Liver (tissue), 9 donors: ENCODE data around the gene EIF1B. TPM values are rescaled to one million over a fixed set of nuclear protein-coding genes. Genes with fewer than 3 reads are reported as not detected.

Source experiments
- DNase-seq: peaks from one replicate; pipeline ENCODE4 v3.0.0-alpha.2; 2017; ENCODE audit warnings: low spot score
- H3K27ac ChIP-seq, 2 donors: one replicate each; pipeline ENCODE4 v1.7.0; 2013; ENCODE audit warnings: inconsistent platforms in 2 of 2, low read length in 2 of 2, control low read depth in 1 of 2, low read depth in 1 of 2, mild to moderate bottlenecking in 1 of 2
- H3K27me3 ChIP-seq, 4 donors: one replicate each; pipeline versions ENCODE4 v1.6.1 to v1.7.0; 2013; ENCODE audit warnings: low read length in 3 of 4, inconsistent platforms in 1 of 4, mild to moderate bottlenecking in 1 of 4, moderate library complexity in 1 of 4; ENCODE audit not compliant: control insufficient read depth in 4 of 4, insufficient read depth in 4 of 4
- H3K36me3 ChIP-seq, 4 donors: one replicate each; pipeline versions ENCODE4 v1.6.1 to v1.7.0; 2013; ENCODE audit warnings: low read length in 3 of 4, mild to moderate bottlenecking in 3 of 4, low read depth in 1 of 4, moderate library complexity in 1 of 4; ENCODE audit not compliant: control insufficient read depth in 4 of 4, insufficient read depth in 3 of 4
- H3K4me1 ChIP-seq, 4 donors: one replicate each; pipeline versions ENCODE4 v1.6.1 to v1.7.0; 2013; ENCODE audit warnings: low read length in 3 of 4, mild to moderate bottlenecking in 3 of 4, moderate library complexity in 1 of 4; ENCODE audit not compliant: control insufficient read depth in 4 of 4, insufficient read depth in 4 of 4
- H3K4me3 ChIP-seq, 3 donors: one replicate each; pipeline versions ENCODE4 v1.6.1 to v1.7.0; 2013; ENCODE audit warnings: low read length in 3 of 3, control low read depth in 1 of 3, low read depth in 1 of 3, mild to moderate bottlenecking in 1 of 3
- H3K9ac ChIP-seq, 2 donors: one replicate each; pipeline ENCODE4 v1.7.0; 2013; ENCODE audit warnings: low read length in 2 of 2, mild to moderate bottlenecking in 2 of 2, moderate library complexity in 2 of 2, control low read depth in 1 of 2, low read depth in 1 of 2
- H3K9me3 ChIP-seq, 4 donors: one replicate each; pipeline versions ENCODE4 v1.6.1 to v1.7.0; 2013; ENCODE audit warnings: low read length in 3 of 4; ENCODE audit not compliant: control insufficient read depth in 4 of 4
- EGR1 ChIP-seq, 2 donors: IDR thresholded peaks; 2 replicates each; pipeline ENCODE4 v1.6.1; 2016 to 2018; ENCODE audit warnings: antibody characterized with exemption in 2 of 2, low read depth in 2 of 2
- FOXA1 ChIP-seq: IDR thresholded peaks from 2 replicates; pipeline ENCODE4 v1.6.1; 2016; ENCODE audit warnings: antibody characterized with exemption
- FOXA2 ChIP-seq: IDR thresholded peaks from 2 replicates; pipeline ENCODE4 v1.6.1; 2016; ENCODE audit warnings: antibody characterized with exemption
- GABPA ChIP-seq, 2 donors: IDR thresholded peaks in 1 of 2; conservative IDR thresholded peaks in 1 of 2; 2 replicates each; pipeline ENCODE4 v1.6.1; 2016; ENCODE audit warnings: antibody characterized with exemption in 2 of 2, mild to moderate bottlenecking in 1 of 2, moderate library complexity in 1 of 2
- NR2F2 ChIP-seq: IDR thresholded peaks from 2 replicates; pipeline ENCODE4 v1.6.1; 2016; ENCODE audit warnings: antibody characterized with exemption
- REST ChIP-seq: IDR thresholded peaks from 2 replicates; pipeline ENCODE4 v1.6.1; 2016; ENCODE audit warnings: antibody characterized with exemption, mild to moderate bottlenecking
- TAF1 ChIP-seq: conservative IDR thresholded peaks from 2 replicates; pipeline ENCODE4 v1.6.1; 2016; ENCODE audit warnings: antibody characterized with exemption, mild to moderate bottlenecking
- YY1 ChIP-seq: IDR thresholded peaks from 2 replicates; pipeline ENCODE4 v1.6.1; 2016; ENCODE audit warnings: antibody characterized with exemption, mild to moderate bottlenecking
- WGBS: extraction: QIAGEN DNeasy Blood & Tissue Kit; methylation state at CpG from one replicate; pipeline ENCODE4 v1.1.7; 2013; 5-methylcytosine and 5-hydroxymethylcytosine counted together
- polyA plus RNA-seq, 2 donors: library from polyadenylated mRNA; stranded (reverse) in 1 of 2; unstranded in 1 of 2; fragments of 200-250 nt in 1 of 2; fragments of >200 nt in 1 of 2; fragmentation: Nextera tagmentation in 1 of 2; extraction: Ambion mirVana in 1 of 2; gene quantifications; one replicate each; pipeline versions ENCODE4 v1.2.1 to v1.2.3, GENCODE V29; 2013 to 2015
- total RNA-seq, 2 donors: library from RNA; depleted of rRNA; stranded (reverse); fragments of >200 nt; gene quantifications; one replicate each; pipeline ENCODE4 v1.2.3, GENCODE V29; 2014
- TF ChIP-seq, protein P1 (sequence below): IDR thresholded peaks from 2 replicates; pipeline ENCODE4 v1.6.1; 2016; ENCODE audit warnings: antibody characterized with exemption
- TF ChIP-seq, protein P2 (sequence below): fragments of 150-350 bp; IDR thresholded peaks from 2 replicates; pipeline ENCODE4 v1.5.1; 2017; ENCODE audit warnings: improper control_type of control experiment, low read depth, low read length; ENCODE audit not compliant: missing input control
- TF ChIP-seq, protein P3 (sequence below): IDR thresholded peaks from 2 replicates; pipeline ENCODE4 v1.6.1; 2016; ENCODE audit warnings: antibody characterized with exemption
- donor health status: healthy.
- donor health status: healthy.
- donor health status: healthy.
- donor health status: healthy.
- donor health status: healthy.

Gene EIF1B
- total and polyA plus RNA-seq, 4 donors, result 10.9 to 33.8 (median 27.8) TPM

- TF ChIP-seq FOXA1 (no peak), NR2F2 (no peak)
Observed at GRCh38 chr3:40290396-40290795, 19.1 kb upstream of the EIF1B start (continued).

DNA sequence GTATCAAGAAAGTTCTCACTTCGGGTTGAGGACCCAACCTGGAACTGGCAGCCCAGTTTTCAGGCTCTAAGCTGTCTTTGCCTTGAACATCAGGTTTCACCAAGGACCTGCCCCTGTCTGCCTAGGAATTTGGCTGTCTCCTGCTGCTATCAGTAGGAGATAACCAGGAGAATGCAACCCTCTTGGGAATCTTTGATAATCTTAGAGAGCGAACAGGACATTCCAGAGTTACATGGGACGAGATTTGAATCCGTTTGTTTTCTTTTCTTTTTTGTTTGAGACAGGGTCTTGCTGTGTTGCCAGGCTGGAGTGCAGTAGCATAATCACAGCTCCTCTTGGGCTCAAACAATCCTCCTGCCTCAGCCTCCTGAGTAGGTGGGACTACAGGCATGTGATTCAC, 18.0 kb upstream of the EIF1B start:
- H3K4me1 ChIP-seq, result no peaks in the 10 kb centered on the region
- no peak overlapping the region for H3K9ac ChIP-seq
- H3K4me3 ChIP-seq, result no peak overlapping the region
- no peak overlapping the region for H3K27ac ChIP-seq
- peaks cover 0 to 6% (median under 1%) of the 10 kb centered on the region in 4 donors for H3K36me3 ChIP-seq
- H3K9me3 ChIP-seq, result no peaks in the 10 kb centered on the region
- DNase-seq, result no peak
- H3K27me3 ChIP-seq, result no peaks in the 10 kb centered on the region
- TF ChIP-seq, protein P1, sequence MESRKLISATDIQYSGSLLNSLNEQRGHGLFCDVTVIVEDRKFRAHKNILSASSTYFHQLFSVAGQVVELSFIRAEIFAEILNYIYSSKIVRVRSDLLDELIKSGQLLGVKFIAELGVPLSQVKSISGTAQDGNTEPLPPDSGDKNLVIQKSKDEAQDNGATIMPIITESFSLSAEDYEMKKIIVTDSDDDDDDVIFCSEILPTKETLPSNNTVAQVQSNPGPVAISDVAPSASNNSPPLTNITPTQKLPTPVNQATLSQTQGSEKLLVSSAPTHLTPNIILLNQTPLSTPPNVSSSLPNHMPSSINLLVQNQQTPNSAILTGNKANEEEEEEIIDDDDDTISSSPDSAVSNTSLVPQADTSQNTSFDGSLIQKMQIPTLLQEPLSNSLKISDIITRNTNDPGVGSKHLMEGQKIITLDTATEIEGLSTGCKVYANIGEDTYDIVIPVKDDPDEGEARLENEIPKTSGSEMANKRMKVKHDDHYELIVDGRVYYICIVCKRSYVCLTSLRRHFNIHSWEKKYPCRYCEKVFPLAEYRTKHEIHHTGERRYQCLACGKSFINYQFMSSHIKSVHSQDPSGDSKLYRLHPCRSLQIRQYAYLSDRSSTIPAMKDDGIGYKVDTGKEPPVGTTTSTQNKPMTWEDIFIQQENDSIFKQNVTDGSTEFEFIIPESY, result no peak
- TF ChIP-seq TAF1, result no peak
- no peak for TF ChIP-seq GABPA (IDR thresholded peaks at IDR 0.05 in 1 of 2, conservative IDR thresholded peaks at IDR 0.05 in 1 of 2)
- TF ChIP-seq YY1, result no peak
- TF ChIP-seq, protein P2, sequence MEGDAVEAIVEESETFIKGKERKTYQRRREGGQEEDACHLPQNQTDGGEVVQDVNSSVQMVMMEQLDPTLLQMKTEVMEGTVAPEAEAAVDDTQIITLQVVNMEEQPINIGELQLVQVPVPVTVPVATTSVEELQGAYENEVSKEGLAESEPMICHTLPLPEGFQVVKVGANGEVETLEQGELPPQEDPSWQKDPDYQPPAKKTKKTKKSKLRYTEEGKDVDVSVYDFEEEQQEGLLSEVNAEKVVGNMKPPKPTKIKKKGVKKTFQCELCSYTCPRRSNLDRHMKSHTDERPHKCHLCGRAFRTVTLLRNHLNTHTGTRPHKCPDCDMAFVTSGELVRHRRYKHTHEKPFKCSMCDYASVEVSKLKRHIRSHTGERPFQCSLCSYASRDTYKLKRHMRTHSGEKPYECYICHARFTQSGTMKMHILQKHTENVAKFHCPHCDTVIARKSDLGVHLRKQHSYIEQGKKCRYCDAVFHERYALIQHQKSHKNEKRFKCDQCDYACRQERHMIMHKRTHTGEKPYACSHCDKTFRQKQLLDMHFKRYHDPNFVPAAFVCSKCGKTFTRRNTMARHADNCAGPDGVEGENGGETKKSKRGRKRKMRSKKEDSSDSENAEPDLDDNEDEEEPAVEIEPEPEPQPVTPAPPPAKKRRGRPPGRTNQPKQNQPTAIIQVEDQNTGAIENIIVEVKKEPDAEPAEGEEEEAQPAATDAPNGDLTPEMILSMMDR, result no peak
- no peak for TF ChIP-seq FOXA2
- WGBS, result 93% methylated on average over 4 of the region's 4 CpGs

DNA sequence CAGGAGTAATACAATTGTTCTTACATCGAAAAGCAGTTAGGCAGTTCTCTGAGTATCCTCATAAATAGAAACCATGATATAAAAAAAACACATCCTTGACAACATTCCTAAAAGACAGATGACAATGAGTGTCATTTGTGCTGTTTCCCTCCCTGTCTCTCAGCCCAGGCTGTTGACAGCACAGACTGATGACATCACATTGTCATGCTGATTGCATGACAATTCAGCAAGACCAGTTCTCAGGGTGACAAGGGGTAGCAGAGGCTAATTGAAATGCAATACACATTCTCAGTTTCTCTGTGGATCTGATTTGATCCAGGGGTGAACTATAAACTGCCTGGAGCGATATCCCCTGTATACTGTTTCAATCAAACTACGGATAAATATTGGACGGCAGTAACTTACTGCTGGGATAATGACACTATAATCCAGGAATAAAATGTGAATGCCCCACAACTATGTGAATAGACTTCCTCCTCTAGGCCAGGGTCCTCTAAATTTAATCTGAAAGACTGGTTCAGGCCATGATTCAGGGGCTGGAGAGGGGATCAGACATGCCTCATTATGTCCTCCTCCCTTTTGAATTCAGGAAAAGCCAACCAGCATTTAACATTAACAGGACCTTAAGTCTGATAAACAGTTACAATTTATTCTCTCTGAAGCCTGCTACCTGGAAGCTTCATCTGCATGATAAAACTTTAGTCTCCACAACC, 16.7 kb upstream of the EIF1B start:
- WGBS, result 81% methylated on average over 4 of the region's 4 CpGs
- H3K36me3 ChIP-seq, result peaks cover 0 to 6% (median under 1%) of the 10 kb centered on the region in 4 donors
- no peak overlapping the region for H3K27ac ChIP-seq

More for the DNA sequence above, 16.7 kb upstream of the EIF1B start:
- Histone ChIP-seq H3K9me3 (no peaks in the 10 kb centered on the region), H3K9ac (no peak overlapping the region), H3K4me1 (no peaks in the 10 kb centered on the region), H3K27me3 (no peaks in the 10 kb centered on the region), H3K4me3 (no peak overlapping the region)
- no peak for DNase-seq
- TF ChIP-seq EGR1 (IDR thresholded peaks at IDR 0.05; ENCODE audit: low read depth in 2 of 2), result no peak
- no peak for TF ChIP-seq FOXA1
- TF ChIP-seq, protein P3, sequence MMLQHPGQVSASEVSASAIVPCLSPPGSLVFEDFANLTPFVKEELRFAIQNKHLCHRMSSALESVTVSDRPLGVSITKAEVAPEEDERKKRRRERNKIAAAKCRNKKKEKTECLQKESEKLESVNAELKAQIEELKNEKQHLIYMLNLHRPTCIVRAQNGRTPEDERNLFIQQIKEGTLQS, result no peak
- TF ChIP-seq NR2F2, result no peak
- no peak for TF ChIP-seq REST
- no peak for TF ChIP-seq YY1
